Omental fat pad (tissue), 4 donors: Measurements from ENCODE around the gene FAM163B. TPM values are rescaled to one million over a fixed set of nuclear protein-coding genes. Genes with fewer than 3 reads are reported as not detected.

Experiments
- ATAC-seq: fragments of 150-250 bp; one replicate; pipeline ENCODE4 v1.9.1; 2016; ENCODE audit warnings: mild to moderate bottlenecking, moderate library complexity; ENCODE audit not compliant: low FRiP score
- DNase-seq: peaks from one replicate; pipeline ENCODE4 v3.0.0-alpha.2; 2019; ENCODE audit warnings: low spot score
- total RNA-seq, 4 donors: library from RNA; depleted of rRNA; stranded (reverse); fragments of >200 nt; gene quantifications; one replicate each; pipeline ENCODE4 v1.1.0, GENCODE V29; 2016
- TF ChIP-seq, protein P1 (sequence below), 3 donors: fragments of 450-650 bp; IDR thresholded peaks; one replicate each; pipeline ENCODE4 v1.5.1; 2016 to 2017; ENCODE audit warnings: antibody characterized with exemption in 3 of 3, mild to moderate bottlenecking in 3 of 3, moderate library complexity in 2 of 3

FAM163B gene
- total RNA-seq, 4 donors from 2014 or later: not detected

GRCh38 chr9:133534346-133535291, 74.6 kb downstream of the FAM163B start, which contains the start of gene ADAMTSL2:
TSS of gene ADAMTSL2 (plus strand) at chr9:133534704. CDS start at chr9:133536713, 2,009 bp downstream.
- DNase-seq (no peak), ATAC-seq (peak; percentile 71)
- TF ChIP-seq, protein P1, sequence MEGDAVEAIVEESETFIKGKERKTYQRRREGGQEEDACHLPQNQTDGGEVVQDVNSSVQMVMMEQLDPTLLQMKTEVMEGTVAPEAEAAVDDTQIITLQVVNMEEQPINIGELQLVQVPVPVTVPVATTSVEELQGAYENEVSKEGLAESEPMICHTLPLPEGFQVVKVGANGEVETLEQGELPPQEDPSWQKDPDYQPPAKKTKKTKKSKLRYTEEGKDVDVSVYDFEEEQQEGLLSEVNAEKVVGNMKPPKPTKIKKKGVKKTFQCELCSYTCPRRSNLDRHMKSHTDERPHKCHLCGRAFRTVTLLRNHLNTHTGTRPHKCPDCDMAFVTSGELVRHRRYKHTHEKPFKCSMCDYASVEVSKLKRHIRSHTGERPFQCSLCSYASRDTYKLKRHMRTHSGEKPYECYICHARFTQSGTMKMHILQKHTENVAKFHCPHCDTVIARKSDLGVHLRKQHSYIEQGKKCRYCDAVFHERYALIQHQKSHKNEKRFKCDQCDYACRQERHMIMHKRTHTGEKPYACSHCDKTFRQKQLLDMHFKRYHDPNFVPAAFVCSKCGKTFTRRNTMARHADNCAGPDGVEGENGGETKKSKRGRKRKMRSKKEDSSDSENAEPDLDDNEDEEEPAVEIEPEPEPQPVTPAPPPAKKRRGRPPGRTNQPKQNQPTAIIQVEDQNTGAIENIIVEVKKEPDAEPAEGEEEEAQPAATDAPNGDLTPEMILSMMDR (IDR thresholded peaks at IDR 0.05): no peak

- no peak for ATAC-seq
- TF ChIP-seq, protein P1 (IDR thresholded peaks at IDR 0.05): no peak
- DNase-seq: no peak
Observed at GRCh38 chr9:133533857-133534256, 75.3 kb downstream of the FAM163B start.

- no peak for ATAC-seq
- DNase-seq: peak; percentile 45
- TF ChIP-seq, protein P1 (IDR thresholded peaks at IDR 0.05): no peak
Observed at GRCh38 chr9:133532937-133533668, 76.1 kb downstream of the FAM163B start.

GRCh38 chr9:133531293-133531692, 77.9 kb downstream of the FAM163B start:
- TF ChIP-seq, protein P1 (IDR thresholded peaks at IDR 0.05): no peak
- DNase-seq (no peak), ATAC-seq (no peak)

- DNase-seq (no peak), ATAC-seq (no peak)
- TF ChIP-seq, protein P1 (IDR thresholded peaks at IDR 0.05): no peak
Observed at GRCh38 chr9:133529874-133530273, 79.3 kb downstream of the FAM163B start.

- TF ChIP-seq, protein P1 (IDR thresholded peaks at IDR 0.05): no peak
- ATAC-seq (no peak), DNase-seq (no peak)
Observed at GRCh38 chr9:133529457-133529856, 79.7 kb downstream of the FAM163B start.
